NAMALWA (cell line): ENCODE data around the gene RNU6-9.

Source experiments
- DNase-seq: peaks from one replicate; pipeline ENCODE4 v3.0.0-alpha.2; 2015; ENCODE audit warnings: low spot score

The RNU6-9 gene

GRCh38 chr19:936175-936546 is 42.9 kb downstream of the RNU6-9 start:
- DNase-seq: no peak

- no peak for DNase-seq
Observed at GRCh38 chr19:937259-937694, 44.0 kb downstream of the RNU6-9 start.

GRCh38 chr19:938233-938923 is 45.1 kb downstream of the RNU6-9 start:
- DNase-seq: no peak

GRCh38 chr19:939439-939838 is 46.2 kb downstream of the RNU6-9 start:
- no peak for DNase-seq

- DNase-seq: no peak
Observed at GRCh38 chr19:939922-940321, 46.6 kb downstream of the RNU6-9 start.

GRCh38 chr19:940591-941291 is 47.5 kb downstream of the RNU6-9 start:
- no peak for DNase-seq

- DNase-seq: no peak
Observed at GRCh38 chr19:941292-942132, 48.2 kb downstream of the RNU6-9 start.

- no peak for DNase-seq
Observed at GRCh38 chr19:942133-942645, 48.9 kb downstream of the RNU6-9 start.
